Measurements from ENCODE around the gene ADARB2.

DNA sequence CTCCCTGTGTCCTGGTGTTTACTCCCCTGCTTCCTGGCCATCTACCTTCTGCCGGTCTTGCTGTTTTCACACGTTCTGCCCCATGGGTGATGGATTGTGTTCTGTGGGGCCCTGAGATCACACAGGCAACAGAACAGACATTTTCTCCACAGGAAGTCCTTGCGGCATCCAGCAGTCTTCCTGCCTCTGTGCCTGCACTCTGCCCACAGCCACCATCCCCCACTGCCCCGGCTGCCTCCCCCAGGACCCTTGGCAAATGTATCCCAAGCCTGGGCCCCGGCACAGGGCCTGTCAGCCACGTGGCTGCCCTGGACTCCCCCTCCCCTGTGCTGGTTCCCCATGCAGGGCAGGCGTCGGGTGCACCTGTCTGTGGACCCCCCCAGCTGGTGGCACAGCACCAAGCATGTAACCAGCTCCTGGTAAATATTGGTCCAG is 497.0 kb downstream of the ADARB2 start:
- TF ChIP-seq, protein P1, sequence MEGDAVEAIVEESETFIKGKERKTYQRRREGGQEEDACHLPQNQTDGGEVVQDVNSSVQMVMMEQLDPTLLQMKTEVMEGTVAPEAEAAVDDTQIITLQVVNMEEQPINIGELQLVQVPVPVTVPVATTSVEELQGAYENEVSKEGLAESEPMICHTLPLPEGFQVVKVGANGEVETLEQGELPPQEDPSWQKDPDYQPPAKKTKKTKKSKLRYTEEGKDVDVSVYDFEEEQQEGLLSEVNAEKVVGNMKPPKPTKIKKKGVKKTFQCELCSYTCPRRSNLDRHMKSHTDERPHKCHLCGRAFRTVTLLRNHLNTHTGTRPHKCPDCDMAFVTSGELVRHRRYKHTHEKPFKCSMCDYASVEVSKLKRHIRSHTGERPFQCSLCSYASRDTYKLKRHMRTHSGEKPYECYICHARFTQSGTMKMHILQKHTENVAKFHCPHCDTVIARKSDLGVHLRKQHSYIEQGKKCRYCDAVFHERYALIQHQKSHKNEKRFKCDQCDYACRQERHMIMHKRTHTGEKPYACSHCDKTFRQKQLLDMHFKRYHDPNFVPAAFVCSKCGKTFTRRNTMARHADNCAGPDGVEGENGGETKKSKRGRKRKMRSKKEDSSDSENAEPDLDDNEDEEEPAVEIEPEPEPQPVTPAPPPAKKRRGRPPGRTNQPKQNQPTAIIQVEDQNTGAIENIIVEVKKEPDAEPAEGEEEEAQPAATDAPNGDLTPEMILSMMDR (IDR thresholded peaks at IDR 0.05; ENCODE audit: insufficient read depth, low read length), result no peak
- TF ChIP-seq POLR2AphosphoS5 (IDR thresholded peaks at IDR 0.05; ENCODE audit: low read depth) (no peak), SPI1 (IDR thresholded peaks at IDR 0.05; ENCODE audit: borderline replicate concordance, low read depth) (no peak), GABPA (IDR thresholded peaks at IDR 0.05; ENCODE audit: low read depth) (no peak)
- TF ChIP-seq, protein P2, sequence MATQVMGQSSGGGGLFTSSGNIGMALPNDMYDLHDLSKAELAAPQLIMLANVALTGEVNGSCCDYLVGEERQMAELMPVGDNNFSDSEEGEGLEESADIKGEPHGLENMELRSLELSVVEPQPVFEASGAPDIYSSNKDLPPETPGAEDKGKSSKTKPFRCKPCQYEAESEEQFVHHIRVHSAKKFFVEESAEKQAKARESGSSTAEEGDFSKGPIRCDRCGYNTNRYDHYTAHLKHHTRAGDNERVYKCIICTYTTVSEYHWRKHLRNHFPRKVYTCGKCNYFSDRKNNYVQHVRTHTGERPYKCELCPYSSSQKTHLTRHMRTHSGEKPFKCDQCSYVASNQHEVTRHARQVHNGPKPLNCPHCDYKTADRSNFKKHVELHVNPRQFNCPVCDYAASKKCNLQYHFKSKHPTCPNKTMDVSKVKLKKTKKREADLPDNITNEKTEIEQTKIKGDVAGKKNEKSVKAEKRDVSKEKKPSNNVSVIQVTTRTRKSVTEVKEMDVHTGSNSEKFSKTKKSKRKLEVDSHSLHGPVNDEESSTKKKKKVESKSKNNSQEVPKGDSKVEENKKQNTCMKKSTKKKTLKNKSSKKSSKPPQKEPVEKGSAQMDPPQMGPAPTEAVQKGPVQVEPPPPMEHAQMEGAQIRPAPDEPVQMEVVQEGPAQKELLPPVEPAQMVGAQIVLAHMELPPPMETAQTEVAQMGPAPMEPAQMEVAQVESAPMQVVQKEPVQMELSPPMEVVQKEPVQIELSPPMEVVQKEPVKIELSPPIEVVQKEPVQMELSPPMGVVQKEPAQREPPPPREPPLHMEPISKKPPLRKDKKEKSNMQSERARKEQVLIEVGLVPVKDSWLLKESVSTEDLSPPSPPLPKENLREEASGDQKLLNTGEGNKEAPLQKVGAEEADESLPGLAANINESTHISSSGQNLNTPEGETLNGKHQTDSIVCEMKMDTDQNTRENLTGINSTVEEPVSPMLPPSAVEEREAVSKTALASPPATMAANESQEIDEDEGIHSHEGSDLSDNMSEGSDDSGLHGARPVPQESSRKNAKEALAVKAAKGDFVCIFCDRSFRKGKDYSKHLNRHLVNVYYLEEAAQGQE (IDR thresholded peaks at IDR 0.05; ENCODE audit: insufficient replicate concordance, low read depth), result no peak

All from HL-60 (cell line).